Measurements from ENCODE around the gene SORT1. TPM values are rescaled to one million over a fixed set of nuclear protein-coding genes. Genes with fewer than 3 reads are reported as not detected.

The SORT1 gene
- total and polyA plus RNA-seq, 2 of the 8 experiments (the other 6 are each of a cell fraction or from before 2014, with no cell fraction given), result 18.7 to 69.6 TPM

- no peak overlapping the region for H3K9ac ChIP-seq (replicated peaks in 1 of 4; ENCODE audit: extremely low read depth in 1 of 4, low read depth in 3 of 4, low read length in 3 of 4)
- no peak overlapping the region for H3K4ac ChIP-seq (replicated peaks; ENCODE audit: insufficient read length, low read depth, low read length)
- H3K4me1 ChIP-seq (replicated peaks in 1 of 4; ENCODE audit: control insufficient read depth in 3 of 4, insufficient read depth in 4 of 4, low read length in 3 of 4), result peaks cover 0 to 4% (median under 1%) of the 10 kb centered on the region in 4 experiments; a peak in 1 of 7 replicates
- no peaks in the 10 kb centered on the region for H3K9me3 ChIP-seq (ENCODE audit: insufficient read depth in 2 of 2, low read depth in 1 of 2, low read length in 1 of 2)
- CTCF ChIA-PET (ENCODE audit: partially characterized antibody), result interaction anchor here (1.0 to 8.5 kb wide), 13 partner anchors 11 to 134 kb away, joined by 3 to 95 read pairs (median 16); partner anchors contain the start of genes PSRC1 and SORT1
- no peak for DNase-seq (ENCODE audit: low read depth in 1 of 2, low spot score in 2 of 2)
- H4K20me1 ChIP-seq (replicated peaks in 1 of 2; ENCODE audit: control insufficient read depth in 1 of 2, insufficient read depth in 2 of 2, low read length in 2 of 2), result peaks cover 0 to 9% of the 10 kb centered on the region in 2 experiments
- no peak for FAIRE-seq
- H3K18ac ChIP-seq (ENCODE audit: extremely low read depth, low read length), result no peak overlapping the region
- no peaks in the 10 kb centered on the region for H3K79me1 ChIP-seq (ENCODE audit: low read depth, low read length)
- no peak overlapping the region for H3K27ac ChIP-seq (ENCODE audit: low read depth, low read length)
- H3K14ac ChIP-seq (ENCODE audit: insufficient read length), result no peak overlapping the region
- no peak overlapping the region for H2BK15ac ChIP-seq (ENCODE audit: low read length)
- peaks cover 15 to 34% (median 22%) of the 10 kb centered on the region in 4 experiments; a peak in 6 of 8 replicates for H3K36me3 ChIP-seq (ENCODE audit: control insufficient read depth in 2 of 4, insufficient read depth in 4 of 4, low read length in 3 of 4)
- H3K4me2 ChIP-seq (ENCODE audit: insufficient read depth in 1 of 2, low read depth in 2 of 2, low read length in 2 of 2), result no peak overlapping the region
- H3K27me3 ChIP-seq (replicated peaks in 1 of 4; ENCODE audit: control insufficient read depth in 3 of 4, extremely low read depth in 1 of 4, insufficient read depth in 3 of 4, low read length in 3 of 4), result no peaks in the 10 kb centered on the region
- H2BK12ac ChIP-seq (ENCODE audit: low read depth, low read length), result no peak overlapping the region
- no peak overlapping the region for H3K56ac ChIP-seq (replicated peaks; ENCODE audit: insufficient read length, low read depth, low read length)
- POLR2A ChIA-PET (ENCODE audit: partially characterized antibody), result interaction anchor here (1.0 kb wide), 1 partner anchor 166 kb away, joined by 3 read pairs; no protein-coding TSS in a partner anchor
- H4K8ac ChIP-seq (ENCODE audit: extremely low read depth, insufficient read depth, low read length), result no peak overlapping the region
- no peak overlapping the region for H2AFZ ChIP-seq (ENCODE audit: low read length)
- H2AK5ac ChIP-seq (ENCODE audit: low read depth, low read length), result no peak overlapping the region
- no peaks in the 10 kb centered on the region for H3K79me2 ChIP-seq (ENCODE audit: control insufficient read depth in 1 of 2, insufficient read depth in 2 of 2, low read length in 2 of 2)
- TF ChIP-seq ZNF274 (IDR thresholded peaks at IDR 0.05; ENCODE audit: borderline replicate concordance, extremely low read depth, low read length), result no peak
- no peak for TF ChIP-seq NANOG (IDR thresholded peaks at IDR 0.05; ENCODE audit: insufficient read depth, low read depth, low read length, poor library complexity, severe bottlenecking)
- no peak for TF ChIP-seq EP300 (IDR thresholded peaks at IDR 0.05; ENCODE audit: borderline replicate concordance in 1 of 2, low read depth in 2 of 2, low read length in 2 of 2)
- no peak for TF ChIP-seq TEAD4 (IDR thresholded peaks at IDR 0.05; ENCODE audit: low read depth, low read length)
- 92% methylated on average over 13 of the region's 13 CpGs; no CpG with 5 or more reads in 1 of the 2 experiments for WGBS, 2 experiments (ENCODE audit: extremely low coverage in 1 of 2, insufficient coverage in 1 of 2, insufficient read length in 1 of 2, insufficient replicate concordance in 2 of 2, low coverage in 1 of 2, low lambda C conversion rate in 2 of 2, missing lambda C conversion rate in 1 of 2)
- no peak overlapping the region for H2BK5ac ChIP-seq (ENCODE audit: low read depth, low read length)
- H2BK120ac ChIP-seq (replicated peaks; ENCODE audit: low read depth, low read length), result no peak overlapping the region
- no peak overlapping the region for H2BK20ac ChIP-seq (ENCODE audit: low read length)
- no peak overlapping the region for H3K4me3 ChIP-seq (ENCODE audit: extremely low read depth in 1 of 4, insufficient read depth in 2 of 4, low read depth in 3 of 4, low read length in 4 of 4)
- H3K23ac ChIP-seq (ENCODE audit: insufficient read length), result no peak overlapping the region
- H4K5ac ChIP-seq (ENCODE audit: insufficient read length, low read depth, low read length), result no peak overlapping the region
- H4K91ac ChIP-seq (replicated peaks; ENCODE audit: insufficient read length, low read length), result no peak overlapping the region
- H3K23me2 ChIP-seq (ENCODE audit: low read depth, low read length), result no peaks in the 10 kb centered on the region
Measured at GRCh38 chr1:109265741-109266330, 131.9 kb downstream of the SORT1 start.
